Lower leg skin (tissue), 3 donors: ENCODE data around the gene ZC3H4.

Source experiments
- CTCF ChIP-seq, 3 donors: fragments of 450-650 bp; IDR thresholded peaks; one replicate each; pipeline ENCODE4 v1.5.1; 2016; ENCODE audit warnings: antibody characterized with exemption in 3 of 3, mild to moderate bottlenecking in 3 of 3, moderate library complexity in 2 of 3
- POLR2A ChIP-seq, 2 donors: fragments of 450-650 bp; IDR thresholded peaks; one replicate each; pipeline ENCODE4 v1.6.1; 2016 to 2017; ENCODE audit warnings: antibody characterized with exemption in 2 of 2, mild to moderate bottlenecking in 1 of 2, moderate library complexity in 1 of 2

GRCh38 chr19:47155148-47155547 lies 41.6 kb upstream of the ZC3H4 start:
- no peak for TF ChIP-seq CTCF (IDR thresholded peaks at IDR 0.05)
- no peak for TF ChIP-seq POLR2A (IDR thresholded peaks at IDR 0.05)
